H1 (cell line): ENCODE results near the gene PTPN21. TPM values are rescaled to one million over a fixed set of nuclear protein-coding genes. Genes with fewer than 3 reads are reported as not detected.

ENCODE experiments used
- ASH2L ChIP-seq: fragments of 200-600, 300-600 bp; sonication (generic); IDR thresholded peaks from one replicate; pipeline ENCODE4 v1.7.1; 2017; ENCODE audit warnings: low read length
- BCL11A ChIP-seq, 2 experiments: IDR thresholded peaks; one replicate each; pipeline ENCODE4 v1.6.1; 2011; ENCODE audit warnings: low read depth in 2 of 2, low read length in 2 of 2, mild to moderate bottlenecking in 2 of 2
- CHD7 ChIP-seq: fragments of 300-600 bp; sonication (generic); IDR thresholded peaks from 2 replicates; pipeline ENCODE4 v1.7.1; 2012; ENCODE audit warnings: low read length, moderate library complexity, mild to moderate bottlenecking, inconsistent platforms; ENCODE audit not compliant: insufficient replicate concordance
- JUN ChIP-seq: IDR thresholded peaks from 2 replicates; pipeline ENCODE4 v1.6.1; 2011; ENCODE audit warnings: low read depth, mild to moderate bottlenecking, improper control_type of control experiment, low read length
- POLR2A ChIP-seq, 2 experiments: IDR thresholded peaks; 1 replicate in 1 of 2; 2 replicates in 1 of 2; pipeline ENCODE4 v1.6.1; 2011; ENCODE audit warnings: low read depth in 2 of 2, low read length in 2 of 2, mild to moderate bottlenecking in 2 of 2; ENCODE audit errors: control extremely low read depth in 1 of 2
- POLR2AphosphoS5 ChIP-seq: IDR thresholded peaks from 2 replicates; pipeline ENCODE4 v1.6.1; 2011; ENCODE audit warnings: low read depth, low read length
- RBBP5 ChIP-seq: IDR thresholded peaks from 2 replicates; pipeline ENCODE4 v1.7.1; 2012; ENCODE audit warnings: low read depth, mild to moderate bottlenecking, inconsistent platforms, low read length, moderate library complexity, borderline replicate concordance
- TBP ChIP-seq: IDR thresholded peaks from 2 replicates; pipeline ENCODE4 v1.6.1; 2011; ENCODE audit warnings: low read depth, low read length, improper control_type of control experiment
- TEAD4 ChIP-seq: IDR thresholded peaks from 2 replicates; pipeline ENCODE4 v1.6.1; 2012; ENCODE audit warnings: low read depth, low read length, inconsistent platforms, mixed read lengths
- polyA plus RNA-seq, 7 experiments: library from polyadenylated mRNA; depleted of rRNA in 3 of 7; stranded (reverse) in 5 of 7; unstranded in 2 of 7; fragments of >200 nt in 5 of 7; fragments of 200-250 nt in 2 of 7; gene quantifications; 1 replicate in 5 of 7; 2 replicates in 1 of 7; 4 replicates in 1 of 7; pipeline versions ENCODE4 v1.2.1 to v1.2.3, GENCODE V29; 2011 to 2013; ENCODE audit warnings: missing spikeins in 2 of 7, mixed read lengths in 2 of 7
- total RNA-seq: library from RNA; stranded (reverse); fragmentation: NEBNext Ultra II Directional; extraction: Animal tissue kit (Norgen Biotek cat#: 25700); gene quantifications from 2 replicates; pipeline ENCODE4 v1.2.1, GENCODE V29; 2021

Gene PTPN21
- total and polyA plus RNA-seq, 2 of the 8 experiments (the other 6 are each of a cell fraction or from before 2014, with no cell fraction given), result 6.5 to 16.1 TPM

- no peak for TF ChIP-seq CHD7
- no peak for TF ChIP-seq BCL11A (IDR thresholded peaks at IDR 0.05; ENCODE audit: low read depth in 2 of 2, low read length in 2 of 2)
- TF ChIP-seq JUN, result no peak
- no peak for TF ChIP-seq POLR2AphosphoS5
- TF ChIP-seq TEAD4, result no peak
- TF ChIP-seq TBP, result no peak
- TF ChIP-seq RBBP5, result no peak
- no peak for TF ChIP-seq ASH2L
- TF ChIP-seq POLR2A (IDR thresholded peaks at IDR 0.05; ENCODE audit: control extremely low read depth in 1 of 2, low read depth in 2 of 2, low read length in 2 of 2), result no peak
Measured at GRCh38 chr14:88430976-88431375, 123.8 kb downstream of the PTPN21 start (continued).
